NCI-H748 (cell line): ENCODE data around the gene KCTD14.
"Not testable (repeated sequence)": the region's sequence is repeated elsewhere in the genome, so short reads cannot be mapped to it uniquely, and the experiment has no call there.

Experiments used
- DNase-seq: peaks from one replicate; lab custom pipeline; 2025; ENCODE audit not compliant: unreplicated experiment; lab: John Stamatoyannopoulos, UW

The KCTD14 gene

DNA sequence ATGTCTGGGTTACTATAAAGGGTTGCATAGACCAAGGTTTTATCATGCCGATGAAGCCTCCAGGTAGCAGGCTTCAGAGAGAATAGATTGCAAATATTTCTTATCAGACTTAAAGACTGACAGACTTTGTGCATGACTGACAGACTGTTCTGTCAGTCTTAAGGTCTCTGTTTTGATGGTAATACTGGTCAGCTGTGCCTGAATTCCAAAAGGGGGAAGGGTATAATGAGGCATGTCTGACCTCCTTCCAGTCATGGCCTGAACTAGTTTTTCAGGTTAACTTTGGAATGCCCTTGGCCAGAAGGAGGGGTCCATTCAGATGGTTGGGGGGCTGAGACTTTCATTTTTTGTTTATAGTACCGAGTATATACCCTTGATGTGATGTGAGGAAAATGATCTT lies 4.7 kb upstream of the KCTD14 start:
- no peak for DNase-seq

DNA sequence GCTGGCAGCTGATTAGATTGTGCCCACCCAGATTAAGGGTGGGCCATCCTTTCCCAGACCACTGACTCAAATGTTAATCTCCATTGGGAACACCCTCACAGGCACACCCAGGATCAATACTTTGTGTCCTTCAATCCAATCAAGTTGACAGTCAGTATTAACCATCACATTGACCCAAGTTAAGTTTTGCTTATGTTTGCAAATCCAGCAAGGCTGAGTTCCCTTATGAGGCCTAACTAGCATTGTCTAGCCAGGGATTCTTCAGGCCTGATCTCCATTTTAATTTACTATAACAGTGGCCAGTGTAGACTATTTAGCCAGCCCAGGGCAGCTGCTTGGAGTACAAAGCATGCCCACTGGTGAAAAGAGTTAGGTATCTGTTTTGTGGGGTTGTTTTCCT lies 2.3 kb upstream of the KCTD14 start:
- no peak for DNase-seq

DNA sequence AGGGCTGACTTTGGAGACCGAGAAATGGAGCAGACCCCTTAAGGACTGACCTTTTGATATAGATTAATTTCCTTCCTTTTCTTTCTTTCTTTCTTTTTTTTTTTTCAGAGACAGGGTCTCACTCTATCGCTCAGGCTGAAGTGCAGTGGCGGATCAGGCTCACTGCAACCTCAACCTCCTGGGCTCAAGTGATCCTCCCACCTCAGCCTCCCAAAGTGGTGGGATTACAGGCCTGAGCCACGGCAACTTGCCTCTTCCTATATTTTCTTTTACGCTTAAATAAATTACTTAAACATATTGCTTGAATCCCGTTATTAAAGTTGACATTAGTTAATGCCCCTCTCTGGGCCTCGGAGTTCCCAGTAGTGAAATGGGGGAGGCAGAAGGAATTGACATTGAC lies 350 bp upstream of the KCTD14 start:
- DNase-seq = no peak

DNA sequence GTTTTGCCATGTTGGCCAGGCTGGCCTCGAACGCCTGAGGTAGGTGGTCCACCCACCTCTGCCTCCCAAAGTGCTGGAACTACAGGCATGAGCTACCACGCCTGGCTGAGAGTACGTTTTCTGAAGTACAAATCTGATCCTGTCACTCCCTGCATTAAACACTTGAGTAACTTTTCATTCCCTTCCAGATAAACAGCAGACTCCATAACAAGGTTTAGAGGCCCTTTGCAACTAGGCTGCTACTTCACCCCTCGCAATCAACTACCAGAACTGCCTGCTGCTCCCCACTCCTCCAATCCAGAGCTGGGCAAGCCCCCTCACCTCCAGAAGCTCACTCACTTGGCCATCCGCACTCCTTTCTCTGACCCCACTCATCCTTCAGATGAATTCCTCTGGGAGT lies 1.5 kb downstream of the KCTD14 start:
- no peak for DNase-seq

GRCh38 chr11:78020246-78020645 lies 2.8 kb downstream of the KCTD14 start:
- no peak for DNase-seq

DNA sequence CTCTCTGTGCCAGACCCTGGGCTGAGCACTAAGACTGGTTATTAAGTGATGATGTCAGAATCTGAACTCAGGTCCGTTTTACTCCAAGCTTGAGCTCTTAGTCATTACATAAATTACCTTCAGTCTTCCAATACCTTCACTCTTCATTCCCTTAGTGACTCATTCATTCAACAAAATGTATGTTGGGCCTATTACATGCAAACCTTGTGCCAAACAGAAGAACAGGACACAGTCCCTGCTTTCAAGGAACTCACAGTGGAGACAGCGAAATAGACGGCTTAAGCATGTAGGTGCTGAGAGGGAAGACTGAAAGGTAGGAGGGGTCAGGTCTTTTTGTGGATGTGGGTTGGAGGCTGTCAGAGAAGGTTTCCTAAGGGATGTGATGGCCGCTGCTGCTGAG lies 3.3 kb downstream of the KCTD14 start:
- DNase-seq = no peak

- no peak for DNase-seq
Observed at GRCh38 chr11:78015878-78016277, 7.2 kb downstream of the KCTD14 start.

DNA sequence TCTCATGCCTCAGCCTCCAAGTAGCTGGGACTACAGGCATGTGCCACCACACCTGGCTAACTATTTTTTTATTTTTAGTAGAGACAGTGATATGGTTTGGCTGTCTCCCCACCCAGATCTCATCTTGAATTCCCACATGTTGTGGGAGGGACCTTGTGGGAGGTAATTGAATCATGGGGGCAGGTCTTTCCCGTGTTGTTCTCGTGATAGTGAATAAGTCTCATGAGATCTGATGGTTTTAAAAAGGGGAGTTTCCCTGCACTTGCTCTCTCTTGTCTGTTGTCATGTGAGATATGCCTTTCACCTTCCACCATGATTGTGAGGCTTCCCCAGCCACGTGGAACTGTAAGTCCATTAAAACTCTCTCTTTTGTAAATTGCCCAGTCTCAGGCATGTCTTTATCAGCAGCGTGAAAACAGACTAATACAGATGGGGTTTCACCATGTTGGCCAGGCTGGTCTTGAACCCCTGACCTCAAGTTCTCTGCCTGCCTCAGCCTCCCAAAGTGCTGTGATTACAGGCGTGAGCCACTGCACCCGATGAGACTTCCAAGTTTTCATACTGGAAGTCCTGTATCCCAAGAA lies 8.0 kb downstream of the KCTD14 start:
- DNase-seq = not testable (repeated sequence)

DNA sequence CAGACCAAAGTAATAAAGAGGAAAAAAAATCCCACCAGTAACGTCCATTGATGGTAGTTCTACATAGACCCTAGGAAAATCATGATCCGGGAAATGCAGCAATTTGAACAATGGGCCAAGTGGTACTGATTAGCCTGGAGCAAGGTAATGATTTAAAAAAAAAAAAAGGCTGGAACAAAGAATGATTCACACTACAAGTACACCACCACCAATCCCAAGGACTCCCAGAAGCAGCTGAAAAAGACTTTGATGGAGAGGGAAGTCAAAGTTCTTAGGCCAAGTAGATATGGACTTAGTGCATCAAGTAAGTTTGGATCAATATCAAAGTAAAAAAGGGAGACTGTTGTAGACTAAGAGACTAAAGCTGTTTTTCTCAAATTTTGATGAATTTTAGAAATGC lies 11.8 kb downstream of the KCTD14 start:
- DNase-seq = no peak

GRCh38 chr11:78010755-78011154 lies 12.3 kb downstream of the KCTD14 start:
- DNase-seq = no peak

- DNase-seq = no peak
Observed at GRCh38 chr11:78010304-78010703, 12.8 kb downstream of the KCTD14 start.

DNA sequence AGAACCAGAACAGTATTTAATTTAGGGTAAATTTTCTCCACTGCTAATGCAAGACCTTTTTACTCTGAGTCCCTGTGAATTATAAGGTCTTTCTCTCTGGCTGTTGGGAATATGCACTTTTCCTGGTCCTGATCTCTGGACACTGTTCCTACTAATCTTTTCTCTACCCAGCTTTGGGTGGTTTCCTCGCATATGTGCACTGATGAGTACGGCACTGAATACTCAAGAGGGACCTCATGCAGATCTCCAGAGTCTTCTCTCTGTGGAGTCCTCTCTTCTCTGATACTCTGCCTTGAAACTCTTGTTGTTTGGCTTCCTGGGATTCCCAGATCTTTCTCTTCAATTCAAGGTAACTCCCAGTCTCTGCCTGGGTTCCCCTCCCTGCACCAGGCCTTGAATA lies 14.0 kb downstream of the KCTD14 start:
- no peak for DNase-seq

DNA sequence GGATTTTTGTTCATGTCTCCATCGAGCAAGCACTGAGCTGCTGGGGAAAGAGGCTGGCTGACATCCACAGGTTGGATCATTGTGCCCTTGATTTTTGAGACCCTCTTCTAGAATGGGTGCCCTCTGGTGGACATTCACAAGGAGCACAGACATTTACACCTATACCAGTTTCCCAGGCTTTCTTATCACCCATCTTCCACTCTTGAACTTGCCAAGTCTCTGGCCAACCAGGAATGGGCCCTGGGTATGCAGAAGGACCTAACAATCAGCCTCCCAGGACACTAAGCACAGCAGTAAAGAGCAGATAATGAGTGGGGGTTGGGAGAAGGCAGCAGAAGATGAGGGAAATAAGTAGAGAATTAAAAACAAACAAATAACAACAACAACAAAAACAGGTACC lies 22.9 kb downstream of the KCTD14 start:
- peak; percentile 67 for DNase-seq

- DNase-seq = no peak
Observed at GRCh38 chr11:77999446-78000030, 23.5 kb downstream of the KCTD14 start.

DNA sequence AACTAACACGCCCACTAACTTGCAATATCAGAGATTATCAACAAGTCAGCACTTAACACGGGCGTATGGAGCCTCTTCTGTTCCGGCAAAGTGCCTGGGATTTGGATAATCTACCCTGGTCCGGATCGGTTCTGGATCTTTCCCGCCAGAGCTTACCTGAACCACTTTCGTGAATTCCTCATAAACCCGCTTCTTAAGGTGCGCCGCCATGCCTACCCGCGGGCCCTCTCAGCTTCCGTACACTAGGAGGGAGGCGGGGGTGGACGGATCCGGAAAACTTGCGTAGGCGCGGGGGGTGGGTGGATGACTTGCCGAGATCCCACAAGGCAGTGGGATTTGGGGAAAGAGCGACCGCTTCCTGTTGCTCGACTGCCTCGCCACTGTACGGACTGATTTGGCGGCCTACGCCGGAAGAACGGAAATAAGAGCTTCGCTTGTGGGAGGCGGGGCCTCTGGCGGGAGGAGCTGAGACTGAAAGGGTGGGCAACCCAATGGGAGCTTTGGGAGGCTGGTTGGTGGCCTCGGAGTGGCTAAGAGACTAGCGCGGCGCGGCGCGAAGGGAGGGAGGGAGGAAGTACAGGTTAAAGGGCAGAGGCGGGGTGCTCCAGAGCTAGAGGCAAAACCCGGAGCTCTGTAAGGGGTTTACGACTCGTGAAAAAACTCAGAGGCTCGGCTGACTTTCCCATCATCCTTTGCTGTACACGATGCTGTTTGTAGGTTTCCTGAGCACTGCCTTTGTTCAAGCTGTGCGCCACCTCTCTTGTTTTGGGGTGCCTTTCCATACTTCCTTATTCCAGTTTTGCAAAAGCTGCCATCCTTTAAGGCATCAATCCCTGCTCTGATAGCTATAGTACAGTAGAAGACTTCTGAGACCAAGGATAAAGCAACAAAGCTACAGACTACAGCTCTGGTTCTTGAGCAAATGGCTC lies 28.4 kb downstream of the KCTD14 start, which contains the start of gene INTS4:
Gene INTS4, minus strand, starts transcription at position 235 of the 929 bp plus-strand sequence. Its CDS starts 25 bp downstream, at position 210.
- DNase-seq = peak; percentile 99

DNA sequence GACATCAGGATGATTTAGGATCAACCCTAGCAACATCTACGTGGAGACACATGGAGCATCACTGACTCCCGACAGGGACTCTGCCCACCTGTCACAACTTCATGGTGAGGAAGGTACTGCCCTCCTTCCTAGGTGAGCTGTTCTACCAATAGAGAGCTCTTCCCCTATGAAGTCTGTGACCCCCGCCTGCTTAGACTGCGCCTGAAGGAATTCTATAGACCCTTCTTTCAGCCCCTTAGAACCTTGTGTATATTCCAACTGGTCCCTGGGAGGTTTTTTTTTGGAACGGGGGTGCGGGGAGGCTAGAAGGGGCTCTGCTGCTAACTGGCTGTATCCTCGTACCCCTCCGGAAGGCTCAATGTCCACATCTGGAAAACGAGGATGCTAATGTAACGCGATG lies 29.2 kb downstream of the KCTD14 start:
- no peak for DNase-seq

DNA sequence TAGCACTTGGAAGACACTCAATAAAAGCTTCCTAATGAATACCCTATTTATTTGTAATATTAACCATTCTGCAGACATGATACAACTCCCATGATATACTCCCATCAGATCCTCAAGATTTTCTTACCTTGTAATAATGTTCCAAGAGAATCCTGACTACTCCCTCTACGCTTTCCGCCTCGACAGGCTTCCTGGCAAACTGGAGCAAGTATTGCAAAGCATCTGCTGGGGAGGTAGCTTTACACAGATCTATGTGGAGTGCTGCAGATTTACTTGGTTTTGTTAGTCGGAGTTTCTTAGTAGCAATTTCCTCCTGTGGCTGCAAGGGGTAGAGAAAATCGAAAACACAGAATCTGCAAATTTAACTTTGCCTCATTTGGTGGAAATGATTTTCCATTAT lies 32.1 kb downstream of the KCTD14 start:
- no peak for DNase-seq

- DNase-seq = not testable (repeated sequence)
Observed at GRCh38 chr11:77986456-77986855, 36.6 kb downstream of the KCTD14 start.

DNA sequence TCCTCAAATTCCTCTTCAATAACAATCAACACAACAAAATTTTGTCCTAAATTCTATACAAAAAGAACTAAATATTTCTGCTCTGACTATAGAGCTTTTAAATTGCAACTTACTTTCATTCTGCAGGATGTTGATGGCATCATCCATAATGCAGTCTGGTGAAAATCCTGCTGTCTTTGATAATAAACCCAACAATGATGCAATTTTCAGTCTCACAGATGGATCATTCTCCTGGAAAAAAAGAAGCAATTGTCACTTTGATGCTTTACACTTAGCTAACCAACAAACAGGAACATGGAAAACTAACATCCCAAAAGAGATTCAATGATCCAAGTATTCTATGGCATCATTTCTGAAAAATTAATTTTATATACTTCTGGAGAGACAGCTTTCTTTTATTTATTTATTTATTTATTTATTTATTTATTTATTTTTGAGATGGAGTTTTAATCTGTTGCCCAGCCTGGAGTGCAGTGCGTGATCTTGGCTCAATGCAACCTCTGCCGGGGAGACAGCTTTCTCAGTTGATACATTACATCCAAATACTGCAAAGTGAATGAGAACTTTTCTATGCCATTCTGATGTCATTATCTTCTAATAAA lies 41.6 kb downstream of the KCTD14 start:
- DNase-seq = no peak

DNA sequence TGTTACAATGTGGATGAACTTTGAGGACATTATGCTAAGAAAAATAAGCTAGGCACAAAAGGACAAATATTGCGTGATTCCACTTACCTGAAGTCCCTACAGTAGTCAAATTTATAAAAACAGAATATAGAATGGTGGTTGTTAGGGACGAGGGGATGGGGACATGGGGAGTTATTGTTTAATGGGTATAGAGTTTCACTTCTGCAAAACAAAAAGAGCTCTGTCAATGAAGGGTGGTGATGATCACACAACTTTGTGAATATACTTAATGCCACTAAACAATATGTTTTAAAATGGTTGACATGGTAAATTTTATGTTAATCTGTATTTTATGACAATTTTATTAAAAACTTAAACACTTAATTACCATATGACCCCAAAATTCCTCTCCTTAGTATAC lies 54.7 kb downstream of the KCTD14 start:
- no peak for DNase-seq

GRCh38 chr11:77967753-77968152 lies 55.3 kb downstream of the KCTD14 start:
- peak; percentile 0 for DNase-seq

GRCh38 chr11:77967121-77967520 lies 56.0 kb downstream of the KCTD14 start:
- DNase-seq = no peak
